ENCODE data around the gene ADARB1.

GRCh38 chr21:45127937-45128336 lies 53.6 kb downstream of the ADARB1 start:
- TF ChIP-seq EZH2 (IDR thresholded peaks at IDR 0.05; ENCODE audit: low read depth): no peak
- TF ChIP-seq CTCF (conservative IDR thresholded peaks at IDR 0.05): no peak
